GM12878 (cell line): ENCODE data around the gene PRSS33. TPM values are rescaled to one million over a fixed set of nuclear protein-coding genes. Genes with fewer than 3 reads are reported as not detected.

Source experiments
- ATAC-seq: fragments of 200-7000 bp; cut with Tn5 transposase; 3 replicates; pipeline ENCODE4 v1.9.1; 2020; ENCODE audit warnings: mild to moderate bottlenecking, moderate library complexity
- BruUV-seq: library from RNA; stranded (reverse); fragments of 400-500 nt; replicated peaks from 2 replicates; lab custom pipeline; 2021; lab: Mats Ljungman, UMichigan
- CTCF ChIA-PET: fragments of 300-600 bp; sonication (Branson Sonifier 250); formaldehyde crosslinking; extraction: SDS; loops from one replicate; lab custom pipeline; 2021; ENCODE audit warnings: inconsistent platforms; lab: Yijun Ruan, JAX
- POLR2A ChIA-PET: fragments of 350-600 bp; formaldehyde crosslinking; extraction: SDS; loops from one replicate; lab custom pipeline; 2021; ENCODE audit warnings: inconsistent platforms; lab: Charles Lee
- RAD21 ChIA-PET: fragments of 300-600 bp; sonication (Branson Sonifier 250); formaldehyde crosslinking; loops from one replicate; lab custom pipeline; 2023; ENCODE audit warnings: antibody characterized with exemption; ENCODE audit not compliant: unreplicated experiment; lab: Charles Lee
- SMC1A ChIA-PET: fragments of 300-600 bp; sonication (Branson Sonifier 250); formaldehyde crosslinking; loops from one replicate; lab custom pipeline; 2023; ENCODE audit not compliant: unreplicated experiment, uncharacterized antibody; lab: Charles Lee
- DNase-seq: peaks from one replicate; pipeline ENCODE4 v3.0.0-alpha.2; 2011; ENCODE audit warnings: low read depth, low spot score
- FAIRE-seq: peaks from 3 replicates; lab custom pipeline; 2011; peaks lifted over from hg19 to GRCh38; lab: Jason Lieb, UNC
- H2AFZ ChIP-seq: 2 replicates; pipeline ENCODE4 v1.6.0; 2011; ENCODE audit warnings: low read depth, low read length, control low read depth; ENCODE audit not compliant: control insufficient read depth
- H3K27ac ChIP-seq: 2 replicates; pipeline ENCODE4 v1.5.1; 2011; ENCODE audit warnings: control low read depth; ENCODE audit not compliant: control insufficient read depth, insufficient read depth
- H3K27me3 ChIP-seq, 2 experiments: replicated peaks in 1 of 2; 2 replicates each; pipeline versions ENCODE4 v1.6.0 to v1.6.1; 2011; ENCODE audit warnings: low read length in 1 of 2; ENCODE audit not compliant: control insufficient read depth in 2 of 2, insufficient read depth in 2 of 2
- H3K36me3 ChIP-seq, 2 experiments: 2 replicates each; pipeline ENCODE4 v1.5.1; 2011; ENCODE audit warnings: low read length in 1 of 2; ENCODE audit not compliant: control insufficient read depth in 2 of 2, insufficient read depth in 2 of 2
- H3K4me1 ChIP-seq: 2 replicates; pipeline ENCODE4 v1.6.1; 2011; ENCODE audit warnings: mild to moderate bottlenecking, low read length, moderate library complexity, mixed read lengths; ENCODE audit not compliant: control insufficient read depth, insufficient read depth
- H3K4me2 ChIP-seq: 2 replicates; pipeline ENCODE4 v1.6.0; 2011; ENCODE audit warnings: control low read depth; ENCODE audit not compliant: control insufficient read depth, insufficient read depth
- H3K4me3 ChIP-seq: fragments of 200-600 bp; sonication (generic); 2 replicates; pipeline ENCODE4 v1.5.1; 2016
- H3K79me2 ChIP-seq: 2 replicates; pipeline ENCODE4 v1.6.0; 2011; ENCODE audit warnings: low read length; ENCODE audit not compliant: control insufficient read depth, insufficient read depth
- H3K9ac ChIP-seq: 2 replicates; pipeline ENCODE4 v1.8.0; 2011; ENCODE audit warnings: low read length, control low read depth, mixed read lengths; ENCODE audit not compliant: control insufficient read depth, insufficient read depth
- H3K9me3 ChIP-seq: replicated peaks from 3 replicates; pipeline ENCODE4 v1.5.1; 2011; ENCODE audit warnings: mild to moderate bottlenecking, low read length; ENCODE audit not compliant: control insufficient read depth, insufficient read depth
- H4K20me1 ChIP-seq: 2 replicates; pipeline ENCODE4 v1.6.0; 2011; ENCODE audit not compliant: control insufficient read depth, insufficient read depth
- CBX3 ChIP-seq: fragments of 200-600 bp; sonication (generic); IDR thresholded peaks from 2 replicates; pipeline ENCODE4 v1.6.1; 2016; ENCODE audit warnings: low read depth, borderline replicate concordance
- CEBPZ ChIP-seq: fragments of 150-350 bp; IDR thresholded peaks from 2 replicates; pipeline ENCODE4 v1.6.1; 2016; ENCODE audit warnings: low read depth, low read length
- DPF2 ChIP-seq: fragments of 450-650 bp; IDR thresholded peaks from 2 replicates; pipeline ENCODE4 v1.6.1; 2017; ENCODE audit warnings: mild to moderate bottlenecking
- EP300 ChIP-seq, 2 experiments: fragments of 150-350 bp in 1 of 2; IDR thresholded peaks; 2 replicates each; pipeline ENCODE4 v1.6.1; 2011 to 2012; ENCODE audit warnings: low read depth in 2 of 2, low read length in 2 of 2, borderline replicate concordance in 1 of 2, improper control_type of control experiment in 1 of 2, inconsistent platforms in 1 of 2; ENCODE audit not compliant: control insufficient read depth in 1 of 2
- GABPA ChIP-seq: IDR thresholded peaks from 2 replicates; pipeline ENCODE4 v1.6.1; 2014; ENCODE audit warnings: antibody characterized with exemption, low read depth, mild to moderate bottlenecking, inconsistent platforms
- HCFC1 ChIP-seq: fragments of 150-350 bp; IDR thresholded peaks from 2 replicates; pipeline ENCODE4 v1.6.1; 2014; ENCODE audit warnings: low read length
- HDGF ChIP-seq: fragments of 450-650 bp; IDR thresholded peaks from 2 replicates; pipeline ENCODE4 v1.6.1; 2016; ENCODE audit warnings: antibody characterized with exemption
- JUNB ChIP-seq: IDR thresholded peaks from 2 replicates; pipeline ENCODE4 v1.6.1; 2016; ENCODE audit warnings: antibody characterized with exemption, mild to moderate bottlenecking
- JUND ChIP-seq: IDR thresholded peaks from 2 replicates; pipeline ENCODE4 v1.6.1; 2012; ENCODE audit warnings: low read depth, mild to moderate bottlenecking, low read length, improper control_type of control experiment, moderate library complexity
- KDM1A ChIP-seq: fragments of 200-600 bp; sonication (generic); IDR thresholded peaks from 2 replicates; pipeline ENCODE4 v1.6.1; 2016; ENCODE audit warnings: borderline replicate concordance
- LARP7 ChIP-seq: fragments of 450-650 bp; IDR thresholded peaks from 2 replicates; pipeline ENCODE4 v1.6.1; 2017; ENCODE audit warnings: mild to moderate bottlenecking
- NFXL1 ChIP-seq: fragments of 450-650 bp; IDR thresholded peaks from 2 replicates; pipeline ENCODE4 v1.6.1; 2017; ENCODE audit warnings: antibody characterized with exemption, mild to moderate bottlenecking, borderline replicate concordance
- NR2F1 ChIP-seq: fragments of 450-650 bp; conservative IDR thresholded peaks from 2 replicates; pipeline ENCODE4 v1.6.1; 2017; ENCODE audit warnings: mild to moderate bottlenecking
- PRDM15 ChIP-seq: fragments of 450-650 bp; formaldehyde crosslinking; IDR thresholded peaks from 2 replicates; pipeline ENCODE4 v1.4.0; 2020; ENCODE audit warnings: mild to moderate bottlenecking, moderate library complexity
- RELA ChIP-seq: fragments of 450-650 bp; IDR thresholded peaks from 2 replicates; pipeline ENCODE4 v1.8.0; 2014; ENCODE audit warnings: borderline replicate concordance; ENCODE audit not compliant: partially characterized antibody
- SIN3A ChIP-seq: IDR thresholded peaks from 2 replicates; pipeline ENCODE4 v1.6.1; 2012; ENCODE audit warnings: low read depth, low read length, improper control_type of control experiment
- SIX5 ChIP-seq: IDR thresholded peaks from 2 replicates; pipeline ENCODE4 v1.6.1; 2011; ENCODE audit warnings: mild to moderate bottlenecking, low read depth, low read length, moderate library complexity; ENCODE audit not compliant: severe bottlenecking
- SMAD1 ChIP-seq: fragments of 450-650 bp; IDR thresholded peaks from 2 replicates; pipeline ENCODE4 v1.6.1; 2018; ENCODE audit warnings: mild to moderate bottlenecking, low read depth; ENCODE audit not compliant: partially characterized antibody
- SMAD5 ChIP-seq: IDR thresholded peaks from 2 replicates; pipeline ENCODE4 v1.6.1; 2016; ENCODE audit warnings: antibody characterized with exemption, low read depth
- SREBF2 ChIP-seq: IDR thresholded peaks from 2 replicates; pipeline ENCODE4 v1.6.1; 2012; ENCODE audit warnings: mild to moderate bottlenecking, low read length
- WGBS: methylation state at CpG from one replicate; pipeline ENCODE4 v1.1.6; 2016; ENCODE audit warnings: low lambda C conversion rate; ENCODE audit not compliant: insufficient replicate concordance, insufficient coverage; ENCODE audit errors: missing lambda C conversion rate; 5-methylcytosine and 5-hydroxymethylcytosine counted together
- in situ Hi-C: fragments of 300-500 bp; cut with MboI; formaldehyde crosslinking; loops from 9 replicates; pipeline ENCODE4 v1.14.3; 2018; ENCODE audit warnings: mixed read lengths
- intact Hi-C: fragments of 100-400 bp; cut with micrococcal nuclease; formaldehyde crosslinking; loops from one replicate; pipeline ENCODE4 v1.14.2; 2022; ENCODE audit not compliant: unreplicated experiment
- polyA plus RNA-seq, 11 experiments: library from polyadenylated mRNA; depleted of rRNA in 4 of 11; unstranded in 6 of 11; stranded (reverse) in 5 of 11; fragments of >200 nt; fragmentation: Nextera tagmentation in 4 of 11; fragmentation: Illumina TruSeq in 1 of 11; extraction: Ambion mirVana in 4 of 11; extraction: Trizol in 1 of 11; gene quantifications; 1 replicate in 1 of 11; 2 replicates in 10 of 11; pipeline versions ENCODE4 v1.2.1 to v1.2.3, GENCODE V29; 2011 to 2016; ENCODE audit warnings: inconsistent platforms in 2 of 11, missing spikeins in 2 of 11, low read depth in 1 of 11
- total RNA-seq, 4 experiments: library from RNA; depleted of rRNA in 3 of 4; stranded (reverse); fragments of >200 nt in 3 of 4; fragmentation: Illumina TruSeq in 1 of 4; extraction: Trizol in 1 of 4; gene quantifications; 2 replicates each; pipeline versions ENCODE4 v1.2.1 to v1.2.3, GENCODE V29; 2013 to 2021

PRSS33 gene
- total and polyA plus RNA-seq, 10 of the 15 experiments (the other 5 are each of a cell fraction or from before 2014, with no cell fraction given): not detected

GRCh38 chr16:2821487-2822157, 34.3 kb upstream of the PRSS33 start:
- ChIA-PET SMC1A (no interaction called here), CTCF (interaction anchor here (1.2 kb wide), 1 partner anchor 17 kb away, joined by 7 read pairs; no protein-coding TSS in a partner anchor), RAD21 (no interaction called here), POLR2A (no interaction called here)
- 51% methylated on average over 9 of the region's 9 CpGs for WGBS
- Histone ChIP-seq H2AFZ (no peak overlapping the region), H3K4me1 (no peaks in the 10 kb centered on the region), H3K27me3 (peaks cover 0 to 1% of the 10 kb centered on the region in 2 experiments; a peak in 1 of 4 replicates), H4K20me1 (no peaks in the 10 kb centered on the region), H3K9me3 (no peaks in the 10 kb centered on the region), H3K4me2 (no peak overlapping the region), H3K79me2 (peaks cover 7% of the 10 kb centered on the region), H3K36me3 (no peaks in the 10 kb centered on the region), H3K9ac (no peak overlapping the region), H3K27ac (no peak overlapping the region), H3K4me3 (no peak overlapping the region)
- FAIRE-seq: no peak
- no peak for DNase-seq
- intact Hi-C loops (no loop called here), in situ Hi-C loops (no loop called here)
- BruUV-seq: no TSS peak
- TF ChIP-seq CEBPZ (no peak), SREBF2 (no peak), SMAD1 (no peak), HCFC1 (no peak), RELA (no peak), SMAD5 (no peak), SIN3A (no peak), NFXL1 (no peak), GABPA (no peak), PRDM15 (no peak), LARP7 (no peak), CBX3 (no peak), NR2F1 (no peak), HDGF (no peak), DPF2 (no peak), JUNB (no peak), SIX5 (no peak), JUND (no peak), KDM1A (no peak), EP300 (IDR thresholded peaks at IDR 0.05; ENCODE audit: borderline replicate concordance in 1 of 2, control insufficient read depth in 1 of 2, low read depth in 2 of 2, low read length in 2 of 2) (no peak)
- no peak for ATAC-seq
